PC-3 (cell line): ENCODE results near the gene COL7A1.

Experiments
- CTCF ChIP-seq: fragments of 300-600 bp; sonication (generic); conservative IDR thresholded peaks from 2 replicates; pipeline ENCODE4 v1.5.1; 2017; ENCODE audit warnings: antibody characterized with exemption, low read depth, mild to moderate bottlenecking, low read length
- EZH2 ChIP-seq: fragments of 300-600 bp; sonication (generic); IDR thresholded peaks from one replicate; pipeline ENCODE4 v1.6.1; 2017; ENCODE audit warnings: antibody characterized with exemption, mild to moderate bottlenecking, low read length; ENCODE audit not compliant: unreplicated experiment

GRCh38 chr3:48569808-48570450, 25.2 kb downstream of the COL7A1 start:
- no peak for TF ChIP-seq CTCF
- no peak for TF ChIP-seq EZH2
